ENCODE results near the gene CENPP.

DNA sequence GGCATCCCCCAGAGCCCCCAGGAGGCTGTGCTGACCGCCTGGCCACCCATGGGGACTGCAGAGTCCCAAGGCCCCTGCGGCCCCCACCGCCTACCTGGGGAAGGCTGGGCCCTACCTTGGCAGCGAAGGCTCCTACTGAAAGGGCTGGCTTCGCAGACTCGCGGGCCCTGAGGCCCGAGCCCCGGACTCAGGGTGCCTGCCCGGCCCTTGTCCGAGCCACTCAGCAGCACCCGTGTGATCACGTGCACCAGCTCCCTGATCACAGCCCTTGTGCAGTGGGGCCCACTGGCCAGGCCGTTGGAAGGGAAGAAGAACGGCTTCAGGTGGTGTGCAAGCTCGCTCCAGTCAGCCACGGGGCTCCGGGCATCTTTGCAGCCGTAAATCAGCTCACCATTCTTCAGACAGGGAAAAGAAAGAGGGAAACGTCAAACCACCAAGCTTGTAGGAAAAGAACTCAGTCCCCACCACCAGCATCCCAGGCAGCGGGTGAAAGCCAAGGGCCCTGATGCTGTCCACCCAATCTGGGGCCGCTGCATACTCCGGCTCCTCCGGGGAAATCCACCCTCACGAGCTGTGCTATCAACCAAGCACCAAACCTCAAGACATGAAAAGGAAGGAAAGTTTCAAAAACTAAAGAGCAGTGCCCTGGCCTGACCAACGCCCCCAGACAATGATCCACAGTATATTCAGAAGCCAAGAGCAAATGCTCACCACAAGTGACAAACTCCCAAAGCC, 312.3 kb downstream of the CENPP start:
- no peak for TF ChIP-seq EZH2 (IDR thresholded peaks at IDR 0.05; ENCODE audit: low read length, unreplicated experiment)
- TF ChIP-seq EZH2phosphoT487 (IDR thresholded peaks at IDR 0.05; ENCODE audit: borderline replicate concordance, low read length), result no peak

Measured in PC-3 (cell line).